ENCODE results near the gene BAZ2B. TPM values are rescaled to one million over a fixed set of nuclear protein-coding genes. Genes with fewer than 3 reads are reported as not detected.

Gene BAZ2B
- total RNA-seq, 1 experiment from 2014 or later, result 54.9 TPM

DNA sequence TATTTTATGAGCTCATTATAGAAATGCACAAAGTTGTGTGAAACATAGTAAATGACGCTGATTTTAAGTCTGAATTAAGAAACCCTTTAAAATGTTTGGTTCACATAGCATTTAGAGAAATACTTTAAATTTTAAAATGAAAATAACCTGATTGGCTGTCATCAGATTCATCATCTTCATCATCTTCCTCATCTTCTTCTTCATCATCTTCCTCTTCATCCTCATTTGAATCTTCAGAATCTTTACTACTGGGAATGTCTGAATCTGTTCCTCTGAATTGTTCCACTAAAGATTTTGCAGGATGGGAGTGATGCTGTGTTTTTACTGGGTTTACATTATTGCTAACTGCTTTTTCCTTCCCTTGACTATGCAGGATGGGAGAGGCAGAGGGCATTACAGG is 183.7 kb downstream of the BAZ2B start:
- no peak overlapping the region for H3T11ph ChIP-seq (ENCODE audit: low read length)
- no peak overlapping the region for H4K8ac ChIP-seq (replicated peaks; ENCODE audit: insufficient read length, low read depth, low read length)
- H3K56ac ChIP-seq (ENCODE audit: insufficient read length, low read depth, low read length), result no peak overlapping the region
- H2AFZ ChIP-seq (ENCODE audit: low read length), result no peak overlapping the region
- H2AK5ac ChIP-seq (ENCODE audit: insufficient read length, low read length), result no peak overlapping the region
- no peak overlapping the region for H3K27ac ChIP-seq (ENCODE audit: insufficient read length, low read depth, low read length)
- H2BK12ac ChIP-seq (ENCODE audit: insufficient read length, low read depth, low read length), result no peak overlapping the region
- no peaks in the 10 kb centered on the region for H3K79me2 ChIP-seq (ENCODE audit: insufficient read depth, low read length)
- Mint-ChIP-seq H3K27me3 (ENCODE audit: low read depth) (no peaks in the 10 kb centered on the region), H3K9me3 (no peaks in the 10 kb centered on the region), H3K4me1 (no peaks in the 10 kb centered on the region), H3K36me3 (ENCODE audit: insufficient read depth in 1 of 3, low read depth in 3 of 3) (peaks cover 12 to 46% (median 26%) of the 10 kb centered on the region in 3 experiments; a peak in 6 of 7 replicates), H3K4me3 (no peak overlapping the region), H3K27ac (no peak overlapping the region)
- no peak for DNase-seq
- no peak overlapping the region for H3K14ac ChIP-seq (ENCODE audit: insufficient read depth, low read length)
- H2BK5ac ChIP-seq (ENCODE audit: insufficient read length, low read length), result no peak overlapping the region
- no peak overlapping the region for H3K9ac ChIP-seq (ENCODE audit: extremely low read depth, insufficient read length, low read length)
- no peak overlapping the region for H4K5ac ChIP-seq (ENCODE audit: insufficient read length, low read depth, low read length)
- H4K20me1 ChIP-seq (ENCODE audit: control insufficient read depth, insufficient read depth, insufficient read length), result no peaks in the 10 kb centered on the region
- no peak overlapping the region for H3K4ac ChIP-seq (ENCODE audit: low read depth, low read length)
- H2BK20ac ChIP-seq (ENCODE audit: low read depth, low read length, poor library complexity, severe bottlenecking), result no peak overlapping the region
- H2BK120ac ChIP-seq (ENCODE audit: low read depth, low read length, poor library complexity, severe bottlenecking), result no peak overlapping the region
- no peaks in the 10 kb centered on the region for H3K9me3 ChIP-seq (ENCODE audit: control insufficient read depth, low read depth, low read length)
- no peaks in the 10 kb centered on the region for H3K27me3 ChIP-seq (ENCODE audit: insufficient read depth, low read length)
- H3K18ac ChIP-seq (ENCODE audit: insufficient read length, low read depth, low read length), result no peak overlapping the region
- H3K4me1 ChIP-seq (ENCODE audit: insufficient read depth, low read length), result no peaks in the 10 kb centered on the region
- H4K91ac ChIP-seq (ENCODE audit: insufficient read length, low read depth, low read length), result no peak overlapping the region
- no peak overlapping the region for H2BK15ac ChIP-seq (ENCODE audit: low read depth, low read length)
- no CpG with 5 or more reads among the region's 1 CpG for WGBS (ENCODE audit: extremely low coverage, insufficient read length, low lambda C conversion rate)
- H3K23me2 ChIP-seq (ENCODE audit: insufficient read length, low read depth, low read length, poor library complexity, severe bottlenecking), result no peaks in the 10 kb centered on the region
- no peaks in the 10 kb centered on the region for H3K79me1 ChIP-seq (ENCODE audit: insufficient read depth, low read depth, low read length, poor library complexity, severe bottlenecking)
- no peak overlapping the region for H3K4me2 ChIP-seq (ENCODE audit: insufficient read depth, insufficient read length, low read length)
- no peak overlapping the region for H3K23ac ChIP-seq (ENCODE audit: insufficient read length, low read depth, low read length)
- TF ChIP-seq CTCF (conservative IDR thresholded peaks at IDR 0.05), result no peak

Measured in H9 (cell line).